ENCODE results near the gene RAMAC.
"Not testable (repeated sequence)": the region's sequence is repeated elsewhere in the genome, so short reads cannot be mapped to it uniquely, and the experiment has no call there.

RAMAC gene

DNA sequence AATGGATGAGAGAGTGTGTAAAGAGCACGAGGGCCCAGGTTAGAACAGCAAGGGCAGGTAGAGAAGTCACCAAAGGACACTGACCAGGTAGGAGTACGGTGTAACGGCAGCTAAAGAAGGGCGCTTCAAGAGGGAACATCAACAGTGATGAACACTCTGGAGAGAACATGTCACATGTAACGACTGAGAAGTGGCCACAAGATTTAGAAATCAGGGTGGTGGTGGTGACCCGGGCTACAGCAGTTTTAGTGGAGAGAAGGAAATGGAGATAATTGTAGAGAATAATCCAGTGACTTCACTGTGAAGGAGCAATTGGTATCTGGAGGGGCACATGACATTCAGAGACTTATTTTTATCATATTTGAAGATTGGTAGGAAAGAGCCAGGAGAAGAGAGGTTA lies 26.6 kb downstream of the RAMAC start:
- TF ChIP-seq, protein P1, sequence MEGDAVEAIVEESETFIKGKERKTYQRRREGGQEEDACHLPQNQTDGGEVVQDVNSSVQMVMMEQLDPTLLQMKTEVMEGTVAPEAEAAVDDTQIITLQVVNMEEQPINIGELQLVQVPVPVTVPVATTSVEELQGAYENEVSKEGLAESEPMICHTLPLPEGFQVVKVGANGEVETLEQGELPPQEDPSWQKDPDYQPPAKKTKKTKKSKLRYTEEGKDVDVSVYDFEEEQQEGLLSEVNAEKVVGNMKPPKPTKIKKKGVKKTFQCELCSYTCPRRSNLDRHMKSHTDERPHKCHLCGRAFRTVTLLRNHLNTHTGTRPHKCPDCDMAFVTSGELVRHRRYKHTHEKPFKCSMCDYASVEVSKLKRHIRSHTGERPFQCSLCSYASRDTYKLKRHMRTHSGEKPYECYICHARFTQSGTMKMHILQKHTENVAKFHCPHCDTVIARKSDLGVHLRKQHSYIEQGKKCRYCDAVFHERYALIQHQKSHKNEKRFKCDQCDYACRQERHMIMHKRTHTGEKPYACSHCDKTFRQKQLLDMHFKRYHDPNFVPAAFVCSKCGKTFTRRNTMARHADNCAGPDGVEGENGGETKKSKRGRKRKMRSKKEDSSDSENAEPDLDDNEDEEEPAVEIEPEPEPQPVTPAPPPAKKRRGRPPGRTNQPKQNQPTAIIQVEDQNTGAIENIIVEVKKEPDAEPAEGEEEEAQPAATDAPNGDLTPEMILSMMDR (IDR thresholded peaks at IDR 0.05; ENCODE audit: low read depth, low read length) = no peak
- no peak for DNase-seq (ENCODE audit: extremely low read depth, low read depth)

DNA sequence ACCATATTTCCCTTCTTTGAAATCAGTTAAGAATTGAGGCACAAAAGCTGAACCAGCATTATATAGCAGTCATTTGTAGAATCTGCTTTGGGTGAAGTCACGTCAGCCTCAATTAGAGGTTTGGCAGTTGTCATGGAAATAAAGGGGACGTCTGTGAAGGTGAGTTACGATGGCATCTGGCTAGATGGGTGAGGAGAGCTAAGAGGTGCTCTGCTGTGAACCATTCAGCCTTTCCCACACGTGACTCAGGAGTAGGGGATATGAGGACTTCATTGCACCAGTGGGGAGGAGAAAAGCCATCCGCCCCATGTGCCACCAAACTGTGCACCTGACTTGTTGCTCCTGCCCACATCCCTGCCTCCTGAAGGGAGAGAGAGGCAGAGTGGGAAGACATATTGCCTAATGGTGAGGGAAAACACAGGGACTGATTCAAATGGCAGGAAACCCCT lies 28.2 kb downstream of the RAMAC start:
- TF ChIP-seq, protein P1 (IDR thresholded peaks at IDR 0.05; ENCODE audit: low read depth, low read length) = no peak
- no peak for DNase-seq (ENCODE audit: extremely low read depth, low read depth)

DNA sequence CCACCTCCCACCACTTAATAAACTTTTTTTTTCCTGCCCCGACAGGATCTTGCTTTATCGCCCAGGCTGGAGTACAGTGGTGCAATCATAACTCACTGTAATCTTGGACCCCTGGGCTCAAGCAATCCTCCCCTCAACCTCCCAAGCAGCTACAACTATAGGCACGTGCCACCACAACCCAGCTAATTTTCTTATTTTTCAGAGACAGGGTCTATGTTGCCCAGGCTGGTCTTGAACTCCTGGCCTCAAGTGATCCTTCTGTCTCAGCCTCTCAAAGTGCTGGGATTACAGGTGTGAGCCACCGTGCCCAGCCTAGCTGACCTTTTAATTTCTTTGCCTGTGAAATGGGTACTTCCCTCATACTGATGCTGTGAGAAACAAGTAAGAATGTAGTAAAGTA lies 29.4 kb downstream of the RAMAC start:
- TF ChIP-seq, protein P1 (IDR thresholded peaks at IDR 0.05; ENCODE audit: low read depth, low read length) = no peak
- DNase-seq (ENCODE audit: extremely low read depth, low read depth) = no peak

DNA sequence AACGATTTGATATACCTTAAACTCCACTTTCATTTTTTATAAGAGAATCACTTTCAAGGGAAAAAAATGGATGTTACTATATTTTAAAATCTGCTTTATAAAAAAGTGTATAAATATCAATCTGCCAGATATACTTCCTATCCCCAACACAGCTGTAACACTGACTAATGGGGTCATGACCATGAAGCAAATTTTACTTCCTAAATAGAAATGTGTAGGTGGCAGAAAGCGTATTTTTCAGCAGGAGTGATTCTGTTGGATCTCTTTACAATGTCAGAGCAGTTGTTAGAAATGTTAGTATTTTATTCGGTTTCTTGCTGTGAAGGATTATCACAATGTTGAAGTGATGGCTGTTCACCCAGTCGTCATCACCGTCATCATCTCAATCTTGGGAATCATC lies 30.9 kb downstream of the RAMAC start:
- DNase-seq (ENCODE audit: extremely low read depth, low read depth) = no peak
- TF ChIP-seq, protein P1 (IDR thresholded peaks at IDR 0.05; ENCODE audit: low read depth, low read length) = no peak

DNA sequence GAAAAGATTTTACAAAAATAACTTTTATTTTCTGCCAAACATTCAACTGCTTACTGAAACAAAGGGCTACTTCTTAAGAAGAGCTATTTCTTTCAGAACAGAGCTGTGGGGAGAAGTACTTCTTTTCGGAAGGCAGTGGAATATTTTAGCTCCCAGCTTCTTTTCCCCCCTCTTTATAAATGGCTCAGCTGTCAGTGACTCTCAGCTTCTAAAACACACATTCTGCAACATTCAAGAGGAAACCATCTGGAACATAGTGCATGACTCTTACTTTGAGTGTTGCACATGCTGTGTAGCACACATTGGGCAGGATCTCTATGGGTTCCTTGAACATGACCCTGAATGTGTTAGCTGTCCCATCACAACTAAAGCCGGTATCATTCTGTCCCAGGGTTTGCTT lies 32.4 kb downstream of the RAMAC start:
- DNase-seq (ENCODE audit: extremely low read depth, low read depth) = no peak
- TF ChIP-seq, protein P1 (IDR thresholded peaks at IDR 0.05; ENCODE audit: low read depth, low read length) = no peak

DNA sequence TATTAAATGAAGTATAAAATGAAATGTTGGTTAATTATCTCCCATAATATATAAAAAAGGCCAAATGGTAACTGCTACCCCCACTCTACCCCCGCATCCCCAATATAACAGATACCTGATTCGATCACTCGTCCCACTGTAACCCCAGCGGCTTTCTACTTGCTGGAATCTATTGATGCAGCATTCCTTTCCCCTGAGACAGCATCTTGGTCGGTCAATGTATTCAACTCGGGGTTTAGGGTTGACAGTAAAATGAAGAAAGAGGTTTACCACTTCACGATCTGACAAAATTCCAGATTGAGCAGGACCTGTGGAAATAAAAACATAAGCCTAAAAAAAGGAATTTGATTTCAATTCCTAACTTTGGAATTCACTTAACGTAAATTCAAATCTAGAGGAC lies 44.0 kb downstream of the RAMAC start:
- no peak for DNase-seq (ENCODE audit: extremely low read depth, low read depth)
- TF ChIP-seq, protein P1 (IDR thresholded peaks at IDR 0.05; ENCODE audit: low read depth, low read length) = no peak

DNA sequence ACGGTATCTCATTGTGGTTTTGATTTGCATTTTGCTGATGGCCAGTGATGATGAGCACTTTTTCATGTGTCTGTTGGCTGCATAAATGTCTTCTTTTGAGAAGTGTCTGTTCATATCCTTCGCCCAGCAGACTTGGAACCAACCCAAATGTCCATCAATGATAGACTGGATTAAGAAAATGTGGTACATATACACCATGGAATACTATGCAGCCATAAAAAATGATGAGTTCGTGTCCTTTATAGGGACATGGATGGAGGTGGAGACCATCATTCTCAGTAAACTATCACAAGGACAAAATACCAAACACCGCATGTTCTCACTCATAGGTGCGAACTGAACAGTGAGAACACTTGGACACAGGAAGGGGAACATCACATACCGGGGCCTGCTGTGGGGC lies 45.2 kb downstream of the RAMAC start:
- DNase-seq (ENCODE audit: extremely low read depth, low read depth) = not testable (repeated sequence)

DNA sequence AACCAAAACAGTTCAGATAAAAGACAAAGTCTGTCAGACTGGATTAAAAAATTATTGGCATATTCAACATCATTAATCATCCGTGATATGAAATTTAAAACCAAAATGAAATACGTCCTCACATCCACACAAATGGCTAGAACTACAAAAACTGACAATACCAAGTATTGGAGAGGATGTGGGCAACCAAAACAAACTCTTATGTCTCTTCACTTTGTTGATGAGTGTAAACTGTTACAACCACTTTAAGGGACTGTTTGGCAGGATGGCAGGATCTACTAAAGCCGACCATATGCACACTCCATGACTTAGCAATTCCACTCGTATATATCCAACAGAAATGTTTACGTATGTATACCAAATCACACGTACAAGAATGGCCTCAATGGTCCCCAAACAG lies 50.2 kb downstream of the RAMAC start:
- no peak for DNase-seq (ENCODE audit: extremely low read depth, low read depth)
- TF ChIP-seq, protein P1 (IDR thresholded peaks at IDR 0.05; ENCODE audit: low read depth, low read length) = no peak
